OCI-LY1 (cell line): ENCODE data around the gene EBF4.

Experiments
- CTCF ChIP-seq: fragments of 200-600 bp; sonication (generic), shearing (Covaris generic); IDR thresholded peaks from 2 replicates; pipeline ENCODE4 v1.5.1; 2017; ENCODE audit warnings: mild to moderate bottlenecking, antibody characterized with exemption, low read length, moderate library complexity, mixed read lengths
- EZH2 ChIP-seq: fragments of 200-600 bp; sonication (generic), shearing (Covaris generic); IDR thresholded peaks from 2 replicates; pipeline ENCODE4 v1.8.0; 2017; ENCODE audit warnings: borderline replicate concordance, mixed run types, mild to moderate bottlenecking, antibody characterized with exemption, low read length, moderate library complexity, mixed read lengths

- TF ChIP-seq CTCF (no peak), EZH2 (no peak)
Measured at GRCh38 chr20:2736441-2736840, 43.9 kb downstream of the EBF4 start.
